ENCODE data around the gene MAMLD1.

The MAMLD1 gene

GRCh38 chrX:150455215-150455608, 92.1 kb downstream of the MAMLD1 start:
- Histone ChIP-seq H3K4me2 (ENCODE audit: low read length, poor library complexity, severe bottlenecking) (no peak overlapping the region), H3K9me3 (ENCODE audit: control insufficient read depth, low read length) (no peaks in the 10 kb centered on the region), H3K27ac (ENCODE audit: low read length, poor library complexity, severe bottlenecking) (no peak overlapping the region), H2AFZ (ENCODE audit: low read depth, low read length) (no peak overlapping the region), H3K36me3 (ENCODE audit: control insufficient read depth in 1 of 2, insufficient read depth in 2 of 2, low read depth in 1 of 2, low read length in 2 of 2) (no peaks in the 10 kb centered on the region), H4K91ac (ENCODE audit: low read length) (no peak overlapping the region), H3K4me3 (ENCODE audit: insufficient read depth in 1 of 2, low read depth in 1 of 2, low read length in 2 of 2) (no peak overlapping the region), H2AK5ac (ENCODE audit: low read length, severe bottlenecking) (no peak overlapping the region), H3K4ac (ENCODE audit: low read depth in 1 of 2, low read length in 2 of 2) (no peak overlapping the region), H3K4me1 (ENCODE audit: control insufficient read depth, insufficient read depth, low read depth, low read length) (peaks cover 3% of the 10 kb centered on the region), H2BK15ac (ENCODE audit: low read depth, poor library complexity, severe bottlenecking) (no peak overlapping the region), H3K14ac (ENCODE audit: low read length in 2 of 2) (no peak overlapping the region), H2BK120ac (ENCODE audit: low read depth, low read length) (no peak overlapping the region), H2BK5ac (ENCODE audit: low read depth, low read length, poor library complexity, severe bottlenecking) (no peak overlapping the region), H2BK12ac (ENCODE audit: low read length in 2 of 2) (no peak overlapping the region), H4K8ac (ENCODE audit: low read length) (no peak overlapping the region), H3K79me1 (replicated peaks; ENCODE audit: low read length, poor library complexity, severe bottlenecking) (peaks cover 3% of the 10 kb centered on the region), H3K9ac (ENCODE audit: low read length) (no peak overlapping the region), H3K27me3 (ENCODE audit: control insufficient read depth in 1 of 2, insufficient read depth in 1 of 2, low read length in 2 of 2) (peaks cover 0 to 8% of the 10 kb centered on the region in 2 experiments), H3K18ac (ENCODE audit: low read depth in 1 of 2, low read length in 2 of 2) (no peak overlapping the region), H3K23ac (ENCODE audit: low read length in 2 of 2) (no peak overlapping the region)
- 100% methylated on average over 2 of the region's 3 CpGs for WGBS
- DNase-seq: no peak

GRCh38 chrX:150456466-150456865, 93.3 kb downstream of the MAMLD1 start:
- Histone ChIP-seq H2BK12ac (ENCODE audit: low read length in 2 of 2) (no peak overlapping the region), H3K4me2 (ENCODE audit: low read length, poor library complexity, severe bottlenecking) (no peak overlapping the region), H3K4me1 (ENCODE audit: control insufficient read depth, insufficient read depth, low read depth, low read length) (peaks cover 3% of the 10 kb centered on the region), H3K9me3 (ENCODE audit: control insufficient read depth, low read length) (no peaks in the 10 kb centered on the region), H3K14ac (ENCODE audit: low read length in 2 of 2) (no peak overlapping the region), H3K27me3 (ENCODE audit: control insufficient read depth in 1 of 2, insufficient read depth in 1 of 2, low read length in 2 of 2) (peaks cover 0 to 3% of the 10 kb centered on the region in 2 experiments), H2AFZ (ENCODE audit: low read depth, low read length) (no peak overlapping the region), H3K79me1 (replicated peaks; ENCODE audit: low read length, poor library complexity, severe bottlenecking) (peaks cover 4% of the 10 kb centered on the region), H2BK5ac (ENCODE audit: low read depth, low read length, poor library complexity, severe bottlenecking) (no peak overlapping the region), H4K8ac (ENCODE audit: low read length) (no peak overlapping the region), H3K36me3 (ENCODE audit: control insufficient read depth in 1 of 2, insufficient read depth in 2 of 2, low read depth in 1 of 2, low read length in 2 of 2) (no peaks in the 10 kb centered on the region), H3K18ac (ENCODE audit: low read depth in 1 of 2, low read length in 2 of 2) (no peak overlapping the region), H3K27ac (ENCODE audit: low read length, poor library complexity, severe bottlenecking) (no peak overlapping the region), H2AK5ac (ENCODE audit: low read length, severe bottlenecking) (no peak overlapping the region), H3K4me3 (ENCODE audit: insufficient read depth in 1 of 2, low read depth in 1 of 2, low read length in 2 of 2) (no peak overlapping the region), H3K4ac (ENCODE audit: low read depth in 1 of 2, low read length in 2 of 2) (no peak overlapping the region), H3K9ac (ENCODE audit: low read length) (no peak overlapping the region), H3K23ac (ENCODE audit: low read length in 2 of 2) (no peak overlapping the region), H2BK15ac (ENCODE audit: low read depth, poor library complexity, severe bottlenecking) (no peak overlapping the region), H2BK120ac (ENCODE audit: low read depth, low read length) (no peak overlapping the region), H4K91ac (ENCODE audit: low read length) (no peak overlapping the region)
- no peak for DNase-seq
- 91% methylated on average over 6 of the region's 6 CpGs for WGBS

- H3K14ac ChIP-seq (ENCODE audit: low read length in 2 of 2): no peak overlapping the region
- no peak overlapping the region for H2AK5ac ChIP-seq (ENCODE audit: low read length, severe bottlenecking)
- no peak overlapping the region for H3K4me2 ChIP-seq (ENCODE audit: low read length, poor library complexity, severe bottlenecking)
- H3K9me3 ChIP-seq (ENCODE audit: control insufficient read depth, low read length): no peaks in the 10 kb centered on the region
- peaks cover 0 to 3% of the 10 kb centered on the region in 2 experiments for H3K27me3 ChIP-seq (ENCODE audit: control insufficient read depth in 1 of 2, insufficient read depth in 1 of 2, low read length in 2 of 2)
- no peak overlapping the region for H2AFZ ChIP-seq (ENCODE audit: low read depth, low read length)
- H3K27ac ChIP-seq (ENCODE audit: low read length, poor library complexity, severe bottlenecking): no peak overlapping the region
- no peak overlapping the region for H3K4me3 ChIP-seq (ENCODE audit: insufficient read depth in 1 of 2, low read depth in 1 of 2, low read length in 2 of 2)
- H3K9ac ChIP-seq (ENCODE audit: low read length): no peak overlapping the region
- H3K4ac ChIP-seq (ENCODE audit: low read depth in 1 of 2, low read length in 2 of 2): no peak overlapping the region
- 100% methylated on average over 1 of the region's 1 CpG for WGBS
- no peak overlapping the region for H3K23ac ChIP-seq (ENCODE audit: low read length in 2 of 2)
- H2BK12ac ChIP-seq (ENCODE audit: low read length in 2 of 2): no peak overlapping the region
- H2BK15ac ChIP-seq (ENCODE audit: low read depth, poor library complexity, severe bottlenecking): no peak overlapping the region
- no peak overlapping the region for H2BK120ac ChIP-seq (ENCODE audit: low read depth, low read length)
- H2BK5ac ChIP-seq (ENCODE audit: low read depth, low read length, poor library complexity, severe bottlenecking): no peak overlapping the region
- no peak overlapping the region for H4K91ac ChIP-seq (ENCODE audit: low read length)
- H3K4me1 ChIP-seq (ENCODE audit: control insufficient read depth, insufficient read depth, low read depth, low read length): peaks cover 3% of the 10 kb centered on the region
- H3K18ac ChIP-seq (ENCODE audit: low read depth in 1 of 2, low read length in 2 of 2): no peak overlapping the region
- peaks cover 6% of the 10 kb centered on the region for H3K79me1 ChIP-seq (replicated peaks; ENCODE audit: low read length, poor library complexity, severe bottlenecking)
- H4K8ac ChIP-seq (ENCODE audit: low read length): no peak overlapping the region
- no peak for DNase-seq
- no peaks in the 10 kb centered on the region for H3K36me3 ChIP-seq (ENCODE audit: control insufficient read depth in 1 of 2, insufficient read depth in 2 of 2, low read depth in 1 of 2, low read length in 2 of 2)
These were observed 93.8 kb downstream of the MAMLD1 start for GRCh38 chrX:150456941-150457340.

GRCh38 chrX:150459196-150459595, 96.1 kb downstream of the MAMLD1 start:
- H3K23ac ChIP-seq (ENCODE audit: low read length in 2 of 2): no peak overlapping the region
- H4K8ac ChIP-seq (ENCODE audit: low read length): no peak overlapping the region

More at GRCh38 chrX:150459196-150459595, 96.1 kb downstream of the MAMLD1 start:
- Histone ChIP-seq H3K27me3 (ENCODE audit: control insufficient read depth in 1 of 2, insufficient read depth in 1 of 2, low read length in 2 of 2) (peaks cover 0 to 3% of the 10 kb centered on the region in 2 experiments), H2BK5ac (ENCODE audit: low read depth, low read length, poor library complexity, severe bottlenecking) (no peak overlapping the region), H3K4me2 (ENCODE audit: low read length, poor library complexity, severe bottlenecking) (no peak overlapping the region), H3K9ac (ENCODE audit: low read length) (no peak overlapping the region), H2BK12ac (ENCODE audit: low read length in 2 of 2) (no peak overlapping the region), H3K4me1 (ENCODE audit: control insufficient read depth, insufficient read depth, low read depth, low read length) (peaks cover 3% of the 10 kb centered on the region), H3K36me3 (ENCODE audit: control insufficient read depth in 1 of 2, insufficient read depth in 2 of 2, low read depth in 1 of 2, low read length in 2 of 2) (no peaks in the 10 kb centered on the region), H4K91ac (ENCODE audit: low read length) (no peak overlapping the region), H3K18ac (ENCODE audit: low read depth in 1 of 2, low read length in 2 of 2) (no peak overlapping the region), H2BK15ac (ENCODE audit: low read depth, poor library complexity, severe bottlenecking) (no peak overlapping the region), H3K14ac (ENCODE audit: low read length in 2 of 2) (no peak overlapping the region), H3K4me3 (ENCODE audit: insufficient read depth in 1 of 2, low read depth in 1 of 2, low read length in 2 of 2) (no peak overlapping the region), H2BK120ac (ENCODE audit: low read depth, low read length) (no peak overlapping the region), H3K27ac (ENCODE audit: low read length, poor library complexity, severe bottlenecking) (no peak overlapping the region), H3K79me1 (replicated peaks; ENCODE audit: low read length, poor library complexity, severe bottlenecking) (peaks cover 7% of the 10 kb centered on the region), H2AK5ac (ENCODE audit: low read length, severe bottlenecking) (no peak overlapping the region), H3K9me3 (ENCODE audit: control insufficient read depth, low read length) (no peaks in the 10 kb centered on the region), H3K4ac (ENCODE audit: low read depth in 1 of 2, low read length in 2 of 2) (no peak overlapping the region), H2AFZ (ENCODE audit: low read depth, low read length) (no peak overlapping the region)
- DNase-seq: no peak
